OCI-LY1 (cell line): ENCODE data around the gene LCOR.
"Not testable (repeated sequence)": the region's sequence is repeated elsewhere in the genome, so short reads cannot be mapped to it uniquely, and the experiment has no call there.

Experiments
- H2AFZ ChIP-seq: fragments of 200-600 bp; sonication (generic), shearing (Covaris generic); 2 replicates; pipeline ENCODE4 v1.6.0; 2014; ENCODE audit warnings: antibody characterized with exemption, mild to moderate bottlenecking, low read length
- H3F3A ChIP-seq: fragments of 200-600 bp; sonication (generic), shearing (Covaris generic); 2 replicates; pipeline ENCODE4 v1.6.0; 2014; ENCODE audit warnings: mild to moderate bottlenecking, antibody characterized with exemption, low read length, moderate library complexity; ENCODE audit not compliant: insufficient read depth
- H3K27ac ChIP-seq: fragments of 200-600 bp; sonication (generic); 2 replicates; pipeline ENCODE4 v1.5.1; 2014; ENCODE audit warnings: low read length, mixed run types, mild to moderate bottlenecking, low read depth; ENCODE audit not compliant: poor library complexity, severe bottlenecking
- H3K27me3 ChIP-seq: fragments of 200-600 bp; sonication (generic); 2 replicates; pipeline ENCODE4 v1.6.0; 2014; ENCODE audit warnings: antibody characterized with exemption, mild to moderate bottlenecking, low read length, moderate library complexity; ENCODE audit not compliant: insufficient read depth
- H3K36me3 ChIP-seq: fragments of 200-600 bp; sonication (generic); 2 replicates; pipeline ENCODE4 v1.6.1; 2014; ENCODE audit warnings: mild to moderate bottlenecking, antibody characterized with exemption, low read length, moderate library complexity, mixed read lengths; ENCODE audit not compliant: insufficient read depth
- H3K4me1 ChIP-seq: fragments of 200-600 bp; sonication (generic); 2 replicates; pipeline ENCODE4 v1.5.1; 2014; ENCODE audit warnings: mild to moderate bottlenecking, low read length, moderate library complexity; ENCODE audit not compliant: insufficient read depth, severe bottlenecking
- H3K4me2 ChIP-seq: fragments of 200-600 bp; sonication (generic), shearing (Covaris generic); 2 replicates; pipeline ENCODE4 v1.6.1; 2014; ENCODE audit warnings: low read length
- H3K4me3 ChIP-seq: fragments of 200-600 bp; sonication (generic); 2 replicates; pipeline ENCODE4 v1.5.1; 2014; ENCODE audit warnings: low read length, low read depth, mild to moderate bottlenecking, mixed read lengths; ENCODE audit not compliant: poor library complexity, severe bottlenecking
- H3K79me2 ChIP-seq: fragments of 200-600 bp; shearing (Covaris generic); 2 replicates; pipeline ENCODE4 v1.6.1; 2016; ENCODE audit warnings: mixed run types, low read length, mixed read lengths; ENCODE audit not compliant: insufficient read depth
- H3K9ac ChIP-seq: fragments of 200-600 bp; sonication (generic), shearing (Covaris generic); 2 replicates; pipeline ENCODE4 v1.6.1; 2014; ENCODE audit warnings: mild to moderate bottlenecking, low read length, mixed read lengths
- H3K9me2 ChIP-seq: fragments of 200-600 bp; sonication (generic), shearing (Covaris generic); 2 replicates; pipeline ENCODE4 v1.6.1; 2014; ENCODE audit warnings: low read depth, mild to moderate bottlenecking, low read length, mixed read lengths
- H3K9me3 ChIP-seq: fragments of 200-600 bp; shearing (Covaris generic); 2 replicates; pipeline ENCODE4 v1.6.1; 2014; ENCODE audit warnings: low read length, mixed read lengths
- H4K20me1 ChIP-seq: fragments of 200-600 bp; sonication (generic), shearing (Covaris generic); 2 replicates; pipeline ENCODE4 v1.6.0; 2016; ENCODE audit warnings: mild to moderate bottlenecking, low read length; ENCODE audit not compliant: insufficient read depth
- EZH2 ChIP-seq: fragments of 200-600 bp; sonication (generic), shearing (Covaris generic); IDR thresholded peaks from 2 replicates; pipeline ENCODE4 v1.8.0; 2017; ENCODE audit warnings: borderline replicate concordance, mixed run types, mild to moderate bottlenecking, antibody characterized with exemption, low read length, moderate library complexity, mixed read lengths
- TF ChIP-seq, protein P1 (sequence below): fragments of 200-600 bp; sonication (generic), shearing (Covaris generic); IDR thresholded peaks from 2 replicates; pipeline ENCODE4 v1.5.1; 2017; ENCODE audit warnings: mild to moderate bottlenecking, antibody characterized with exemption, low read length, moderate library complexity, mixed read lengths

LCOR gene

DNA sequence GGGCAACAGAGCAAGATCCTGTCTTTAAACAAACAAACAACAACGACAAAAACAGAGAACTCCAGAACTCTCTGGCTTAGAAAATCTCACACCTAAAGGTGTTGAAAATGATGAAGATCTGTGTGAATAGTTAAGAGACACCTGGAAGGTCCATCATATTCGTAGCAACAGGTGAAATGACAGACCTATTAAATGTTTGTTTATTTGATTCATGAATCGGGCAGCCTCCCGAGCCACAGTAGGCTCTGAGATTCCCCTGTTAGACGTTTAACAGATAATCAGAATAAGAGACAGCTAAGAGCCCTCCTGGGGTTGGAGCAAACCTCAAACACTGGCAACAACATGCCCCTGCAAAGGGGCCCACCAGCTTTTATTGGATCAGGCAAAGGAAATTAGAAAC is 103.7 kb downstream of the LCOR start:
- H3K79me2 ChIP-seq, result no peaks in the 10 kb centered on the region
- H3K27ac ChIP-seq, result no peak overlapping the region
- no peaks in the 10 kb centered on the region for H3K9me3 ChIP-seq
- TF ChIP-seq EZH2, result no peak
- TF ChIP-seq, protein P1, sequence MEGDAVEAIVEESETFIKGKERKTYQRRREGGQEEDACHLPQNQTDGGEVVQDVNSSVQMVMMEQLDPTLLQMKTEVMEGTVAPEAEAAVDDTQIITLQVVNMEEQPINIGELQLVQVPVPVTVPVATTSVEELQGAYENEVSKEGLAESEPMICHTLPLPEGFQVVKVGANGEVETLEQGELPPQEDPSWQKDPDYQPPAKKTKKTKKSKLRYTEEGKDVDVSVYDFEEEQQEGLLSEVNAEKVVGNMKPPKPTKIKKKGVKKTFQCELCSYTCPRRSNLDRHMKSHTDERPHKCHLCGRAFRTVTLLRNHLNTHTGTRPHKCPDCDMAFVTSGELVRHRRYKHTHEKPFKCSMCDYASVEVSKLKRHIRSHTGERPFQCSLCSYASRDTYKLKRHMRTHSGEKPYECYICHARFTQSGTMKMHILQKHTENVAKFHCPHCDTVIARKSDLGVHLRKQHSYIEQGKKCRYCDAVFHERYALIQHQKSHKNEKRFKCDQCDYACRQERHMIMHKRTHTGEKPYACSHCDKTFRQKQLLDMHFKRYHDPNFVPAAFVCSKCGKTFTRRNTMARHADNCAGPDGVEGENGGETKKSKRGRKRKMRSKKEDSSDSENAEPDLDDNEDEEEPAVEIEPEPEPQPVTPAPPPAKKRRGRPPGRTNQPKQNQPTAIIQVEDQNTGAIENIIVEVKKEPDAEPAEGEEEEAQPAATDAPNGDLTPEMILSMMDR, result no peak
- H3K36me3 ChIP-seq, result no peaks in the 10 kb centered on the region
- no peaks in the 10 kb centered on the region for H3K27me3 ChIP-seq
- H3K4me2 ChIP-seq, result no peak overlapping the region
- H3K9ac ChIP-seq, result no peak overlapping the region
- no peaks in the 10 kb centered on the region for H3K9me2 ChIP-seq
- H3F3A ChIP-seq, result no peaks in the 10 kb centered on the region
- no peaks in the 10 kb centered on the region for H4K20me1 ChIP-seq
- no peak overlapping the region for H3K4me3 ChIP-seq
- H2AFZ ChIP-seq, result no peak overlapping the region
- peaks cover under 1% of the 10 kb centered on the region for H3K4me1 ChIP-seq

- not testable (repeated sequence) for H3K9me3 ChIP-seq, H3K9me2 ChIP-seq, H3K4me3 ChIP-seq, H3K9ac ChIP-seq, H3K79me2 ChIP-seq, H3K36me3 ChIP-seq, H4K20me1 ChIP-seq, H3K27ac ChIP-seq, H3K27me3 ChIP-seq, H2AFZ ChIP-seq, H3F3A ChIP-seq, H3K4me2 ChIP-seq, H3K4me1 ChIP-seq
Measured at GRCh38 chr10:96943161-96943560, 111.1 kb downstream of the LCOR start.

- H2AFZ ChIP-seq, result no peak overlapping the region
- no peaks in the 10 kb centered on the region for H3K9me2 ChIP-seq
- H3K27ac ChIP-seq, result no peak overlapping the region
- H4K20me1 ChIP-seq, result no peaks in the 10 kb centered on the region
- no peaks in the 10 kb centered on the region for H3F3A ChIP-seq
- H3K9me3 ChIP-seq, result no peaks in the 10 kb centered on the region
- H3K27me3 ChIP-seq, result no peaks in the 10 kb centered on the region
- H3K4me1 ChIP-seq, result no peaks in the 10 kb centered on the region
- no peak overlapping the region for H3K4me3 ChIP-seq
- H3K4me2 ChIP-seq, result no peak overlapping the region
- TF ChIP-seq, protein P1, result no peak
- TF ChIP-seq EZH2, result no peak
- H3K9ac ChIP-seq, result no peak overlapping the region
- H3K36me3 ChIP-seq, result peaks cover 9% of the 10 kb centered on the region; the same call in 1 of the 2 replicates
- no peaks in the 10 kb centered on the region for H3K79me2 ChIP-seq
Measured at GRCh38 chr10:96947036-96947435, 114.9 kb downstream of the LCOR start.

DNA sequence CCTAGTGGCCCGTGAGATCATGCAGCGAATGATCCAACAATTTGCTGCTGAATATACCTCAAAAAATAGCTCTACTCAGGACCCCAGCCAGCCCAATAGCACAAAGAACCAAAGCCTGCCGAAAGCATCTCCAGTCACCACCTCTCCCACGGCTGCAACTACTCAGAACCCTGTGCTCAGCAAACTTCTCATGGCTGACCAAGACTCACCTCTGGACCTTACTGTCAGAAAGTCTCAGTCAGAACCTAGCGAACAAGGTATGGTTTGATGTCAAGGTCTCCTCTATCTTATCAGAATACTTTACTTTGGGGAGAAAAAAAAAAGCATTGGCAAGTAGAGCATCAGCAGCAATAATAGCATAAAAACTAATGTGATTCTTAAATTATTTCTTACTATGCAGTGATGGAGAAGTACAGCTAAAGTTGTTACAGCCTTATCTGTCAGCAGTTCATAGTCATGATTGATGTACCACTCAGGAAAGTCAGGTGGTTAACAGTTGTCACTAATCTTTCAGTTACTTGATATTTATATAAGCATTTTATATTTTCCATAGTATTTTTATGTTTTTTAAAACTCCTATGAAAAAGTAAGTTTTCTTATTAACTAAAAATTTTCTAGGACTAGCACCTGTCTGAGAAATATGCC is 117.1 kb downstream of the LCOR start:
- H3K36me3 ChIP-seq, result peaks cover 17% of the 10 kb centered on the region; the same call in 1 of the 2 replicates
- no peak overlapping the region for H2AFZ ChIP-seq

More for the DNA sequence above, 117.1 kb downstream of the LCOR start:
- Histone ChIP-seq H3K27me3 (no peaks in the 10 kb centered on the region), H3K9me3 (no peaks in the 10 kb centered on the region), H3K4me3 (no peak overlapping the region), H3K4me1 (no peaks in the 10 kb centered on the region), H3F3A (no peaks in the 10 kb centered on the region), H3K27ac (no peak overlapping the region), H3K79me2 (no peaks in the 10 kb centered on the region), H3K4me2 (no peak overlapping the region), H3K9ac (no peak overlapping the region), H4K20me1 (no peaks in the 10 kb centered on the region), H3K9me2 (no peaks in the 10 kb centered on the region)
- TF ChIP-seq EZH2, result no peak
- TF ChIP-seq, protein P1, result no peak
